A673 (cell line): ENCODE data around the gene SLC16A5.

Experiments
- CTCF ChIP-seq: fragments of 300-800, 200-600 bp; sonication (generic); conservative IDR thresholded peaks from 2 replicates; pipeline ENCODE4 v1.5.1; 2017; ENCODE audit warnings: low read depth, mild to moderate bottlenecking, antibody characterized with exemption, low read length, moderate library complexity, mixed read lengths
- EZH2 ChIP-seq: fragments of 200-600 bp; sonication (generic); IDR thresholded peaks from 2 replicates; pipeline ENCODE4 v1.6.1; 2017; ENCODE audit warnings: borderline replicate concordance, low read depth, mild to moderate bottlenecking, mixed read lengths, antibody characterized with exemption, low read length; ENCODE audit not compliant: poor library complexity, severe bottlenecking

GRCh38 chr17:75093548-75094158 lies 5.9 kb downstream of the SLC16A5 start:
- TF ChIP-seq CTCF (no peak), EZH2 (no peak)
